HL-60/S4 (cell line): ENCODE data around the gene CREG1.
"Not testable (repeated sequence)": the region's sequence is repeated elsewhere in the genome, so short reads cannot be mapped to it uniquely, and the experiment has no call there.

ENCODE experiments used
- in situ Hi-C: fragments of 300-500 bp; cut with MboI; formaldehyde crosslinking; loops from 2 replicates; pipeline ENCODE4 v1.14.3; 2022; ENCODE audit warnings: low sequenced_read_pairs

The CREG1 gene

DNA sequence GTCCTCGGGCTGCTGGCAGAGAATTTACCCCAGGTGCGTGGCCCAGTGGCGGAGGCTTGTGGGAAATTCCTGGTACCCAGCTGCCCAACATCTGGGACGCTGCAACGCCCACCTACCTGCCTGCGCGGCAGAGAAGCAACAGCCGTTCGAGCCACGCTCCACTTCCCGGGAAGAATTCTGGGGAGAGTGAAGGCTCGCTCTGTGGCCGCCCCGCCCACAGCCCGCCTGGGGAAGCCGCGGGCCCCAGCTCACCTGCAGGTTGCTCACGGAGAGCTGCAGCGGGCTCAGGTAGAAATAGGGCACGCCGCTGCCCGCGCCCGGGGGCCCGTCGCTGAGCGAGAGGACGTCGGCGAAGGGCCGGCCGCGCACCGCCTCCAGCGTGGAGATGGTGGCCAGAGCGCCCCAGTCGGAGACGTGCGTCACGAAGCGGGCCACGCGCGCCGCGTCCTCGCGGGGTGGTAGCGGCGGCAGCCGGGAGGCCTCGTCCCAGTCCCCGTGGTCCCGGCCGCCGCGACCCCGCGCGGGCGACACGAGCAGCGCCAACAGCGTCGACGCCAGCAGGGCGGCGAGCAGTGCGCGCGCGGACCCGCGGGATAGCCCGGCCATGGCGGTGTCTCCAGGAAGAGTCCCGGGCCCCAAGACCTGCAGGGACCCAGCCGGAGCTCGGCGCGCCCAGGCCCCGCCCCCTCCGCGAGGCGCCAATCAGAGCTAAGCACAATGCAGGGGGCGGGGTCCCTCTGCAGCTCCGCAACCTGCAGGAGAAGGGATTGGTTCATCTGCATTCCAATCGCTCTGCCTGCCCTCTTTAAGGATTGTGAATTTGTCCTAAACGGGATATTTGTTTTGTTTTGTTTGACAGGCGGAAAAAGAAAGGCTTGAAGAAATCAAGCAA is at the start of gene CREG1:
Gene CREG1 (minus strand): TSS at position 627 of the 892 bp plus-strand sequence.
- in situ Hi-C loops, result no loop called here

DNA sequence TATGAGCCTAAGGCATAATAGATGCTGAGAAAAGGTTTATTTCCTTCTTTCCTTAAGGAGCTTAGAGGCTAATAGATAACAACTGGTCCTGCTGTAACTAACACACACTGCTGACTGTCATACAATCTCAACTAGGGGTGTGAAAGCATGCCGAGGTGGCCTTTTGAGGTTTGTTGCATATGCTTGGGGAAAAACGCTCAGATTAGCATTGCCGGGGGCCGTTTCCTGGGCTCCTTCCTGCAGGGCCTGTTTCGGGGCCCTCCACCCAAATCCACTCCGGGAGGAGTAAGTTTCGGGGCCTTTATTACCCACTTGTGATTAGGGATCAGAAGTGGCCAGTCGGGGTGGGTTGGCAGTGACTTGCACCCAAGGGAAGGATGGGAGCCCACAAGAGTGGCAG is 49.3 kb upstream of the CREG1 start:
- in situ Hi-C loops, result no loop called here

DNA sequence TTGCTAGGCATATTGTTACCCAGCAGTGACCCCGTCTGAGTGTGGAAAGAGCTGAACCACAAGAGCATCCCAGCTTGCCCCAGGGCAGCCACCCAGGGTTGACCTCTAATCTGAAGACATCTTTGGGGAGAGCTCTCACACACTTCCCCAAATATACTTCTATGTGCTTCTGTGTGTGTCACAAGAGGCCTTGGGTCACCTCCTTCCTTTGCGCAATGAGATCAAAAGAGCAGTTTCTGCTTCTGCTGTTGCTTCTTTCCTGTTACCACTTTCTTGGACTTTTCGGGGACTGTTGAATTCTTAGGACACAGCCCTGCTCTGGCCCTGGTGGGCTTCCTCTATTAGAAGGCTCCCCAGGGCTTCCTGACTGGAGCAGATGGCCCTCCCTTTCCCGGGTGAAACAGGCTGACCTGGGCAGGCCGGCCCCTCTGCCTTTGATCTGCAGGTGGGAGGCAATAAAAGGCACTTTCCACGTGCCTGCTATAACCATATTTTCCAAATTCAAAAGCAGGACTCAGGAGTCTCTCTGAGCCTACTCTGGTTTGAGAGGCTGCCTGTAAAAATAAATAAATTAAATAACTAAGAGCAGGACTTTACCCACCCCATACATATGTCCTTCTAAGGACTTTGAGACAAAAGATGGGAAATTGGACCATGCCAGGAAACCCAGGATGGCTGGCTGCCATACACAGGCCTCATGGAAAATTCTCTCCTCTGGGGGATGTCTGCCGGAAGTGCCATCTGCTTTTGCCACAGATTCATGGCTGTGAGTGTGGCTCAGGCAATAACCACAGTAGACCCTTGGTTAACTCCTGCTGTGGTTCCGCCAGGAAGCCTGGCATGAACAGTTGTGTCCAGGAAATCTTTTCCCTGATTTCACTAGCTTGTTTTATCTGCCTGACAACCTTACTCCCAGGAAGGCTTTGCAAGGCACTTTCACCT is 48.2 kb upstream of the CREG1 start:
- in situ Hi-C loops, result no loop called here

DNA sequence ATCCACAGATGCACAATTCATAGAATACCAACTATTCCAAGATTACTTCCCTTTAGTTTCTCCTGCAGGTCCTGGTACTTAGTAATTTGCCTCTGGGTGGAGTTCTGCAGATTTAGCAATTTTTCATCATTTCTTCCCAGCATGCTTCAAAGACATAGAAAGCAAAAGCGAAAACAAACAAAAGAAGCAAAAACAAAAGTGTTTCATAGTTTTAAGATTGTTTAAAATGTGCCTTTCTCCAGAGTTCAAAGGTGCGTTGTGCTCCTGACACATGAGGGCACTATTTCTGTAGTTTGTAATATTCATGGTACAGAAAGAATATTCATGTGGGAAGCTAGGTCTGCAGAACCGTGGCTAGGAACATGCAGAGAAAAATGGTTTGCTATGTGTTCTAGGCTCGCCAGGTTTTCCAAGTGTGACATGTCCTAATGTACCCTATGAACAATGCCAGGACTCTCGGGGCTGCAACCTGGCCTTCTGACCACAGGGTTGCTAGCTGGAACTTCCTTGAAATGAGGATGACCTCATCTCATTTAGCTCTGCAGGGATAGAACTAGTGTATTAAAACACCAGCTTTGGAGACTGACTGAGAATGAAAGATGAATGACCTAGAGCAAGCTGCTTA is 46.5 kb upstream of the CREG1 start:
- in situ Hi-C loops, result no loop called here

DNA sequence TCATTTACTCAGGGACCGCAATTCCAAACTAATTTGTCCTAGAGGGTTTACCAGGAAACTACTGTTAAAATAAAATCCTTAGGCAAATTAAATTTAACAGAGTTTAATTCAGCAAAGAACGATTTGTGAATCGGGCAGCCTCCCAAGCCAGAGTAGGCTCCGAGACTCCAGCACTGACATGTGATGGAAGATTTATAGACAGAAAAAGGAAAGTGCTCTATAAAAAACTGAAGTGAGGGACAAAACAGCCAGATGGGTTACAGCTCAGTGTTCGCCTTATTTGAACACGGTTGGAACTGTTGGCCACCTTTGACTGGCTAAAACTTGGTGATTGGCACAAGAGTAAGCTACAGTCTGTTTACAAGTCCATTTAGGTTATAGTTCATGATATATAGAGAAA is 41.3 kb upstream of the CREG1 start:
- in situ Hi-C loops, result no loop called here

DNA sequence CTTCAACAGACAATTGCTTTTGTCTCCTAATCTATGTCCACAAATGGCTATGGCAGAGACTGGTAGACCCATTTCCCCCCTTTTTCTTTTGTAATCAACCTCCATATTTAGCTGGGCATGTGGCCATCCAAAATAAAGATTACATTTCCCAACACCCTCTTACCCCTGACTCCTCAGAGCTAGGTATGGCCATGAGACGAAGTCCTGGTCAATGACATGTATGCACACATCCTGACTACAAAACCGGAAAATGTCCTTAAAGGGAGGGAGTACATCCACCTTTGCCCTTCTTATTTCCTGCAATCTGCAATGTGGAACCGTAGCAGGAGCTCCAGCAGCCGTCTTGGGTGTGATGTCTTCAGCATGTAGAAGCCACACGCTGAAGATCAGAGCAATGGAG is 40.3 kb upstream of the CREG1 start:
- in situ Hi-C loops, result no loop called here

DNA sequence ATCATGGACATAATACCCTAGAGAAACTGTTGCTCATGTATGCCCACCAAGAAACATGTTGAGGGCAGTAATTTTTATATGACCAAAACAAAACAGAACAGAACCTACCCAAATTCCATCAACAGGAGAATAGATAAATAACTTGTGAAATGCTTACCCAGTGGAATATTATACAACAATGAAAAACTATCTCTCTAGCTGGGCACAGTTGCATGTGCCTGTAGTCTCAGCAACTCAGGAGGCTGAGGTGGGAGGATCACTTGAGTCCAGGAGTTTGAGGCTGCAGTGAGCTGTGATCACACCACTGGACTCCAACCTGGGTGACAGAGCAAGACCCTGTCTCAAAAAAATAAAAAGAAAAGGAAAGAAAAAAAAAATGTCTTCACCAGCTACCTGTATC is 38.9 kb upstream of the CREG1 start:
- in situ Hi-C loops, result no loop called here

DNA sequence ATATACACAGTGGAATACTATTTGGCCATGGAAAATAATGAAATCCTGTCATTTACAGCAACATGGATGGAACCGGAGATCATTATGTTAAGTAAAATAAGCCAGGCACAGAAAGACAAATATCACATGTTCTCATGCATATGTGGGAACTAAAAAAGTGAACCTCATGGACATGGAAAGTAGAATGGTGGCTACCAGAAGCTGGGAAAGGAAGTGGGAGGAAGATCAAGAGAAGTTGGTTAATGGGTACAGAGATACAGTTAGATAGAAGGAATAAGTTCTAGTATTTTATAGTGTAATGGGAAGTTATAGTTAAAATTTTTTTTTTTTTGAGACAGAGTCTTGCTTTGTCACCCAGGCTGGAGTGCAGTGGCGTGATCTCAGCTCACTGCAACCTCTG is 34.8 kb upstream of the CREG1 start:
- in situ Hi-C loops, result no loop called here

DNA sequence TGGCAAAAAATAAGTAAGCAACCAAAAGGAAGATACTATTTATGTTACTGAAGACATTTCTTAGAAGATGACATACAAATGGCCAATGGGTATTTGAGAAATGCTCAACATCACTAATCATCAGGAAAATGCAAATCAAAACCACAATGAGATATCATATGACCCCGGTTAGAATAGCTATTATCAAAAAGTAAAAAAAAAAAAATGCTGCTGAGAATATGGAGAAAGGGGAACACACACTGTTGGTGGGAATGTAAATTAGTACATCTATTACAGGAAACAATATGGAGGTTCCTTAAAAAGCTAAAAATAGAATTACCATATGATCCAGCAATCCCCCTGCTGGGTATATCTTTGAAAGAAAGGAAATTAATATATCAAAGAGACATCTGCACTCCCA is 34.3 kb upstream of the CREG1 start:
- in situ Hi-C loops, result no loop called here

DNA sequence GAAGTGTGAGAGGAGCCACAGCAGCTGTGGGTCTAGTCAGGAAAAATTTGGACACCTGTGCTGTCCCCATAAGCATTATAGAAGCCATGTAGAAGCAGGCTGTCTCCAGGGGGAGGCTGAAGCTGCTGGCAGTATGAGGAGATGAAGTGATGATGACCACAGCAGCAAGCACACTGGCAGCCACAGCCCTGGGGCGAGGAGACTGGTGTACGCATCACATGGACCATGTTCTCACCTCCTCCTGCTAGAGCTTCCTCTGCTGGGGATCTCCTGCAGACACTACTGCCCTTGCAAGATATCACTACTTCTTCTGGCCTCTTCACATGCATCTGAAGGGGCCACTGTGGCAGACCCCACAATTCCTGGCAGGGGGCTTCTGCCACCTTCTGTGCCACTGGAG is 33.8 kb upstream of the CREG1 start:
- in situ Hi-C loops, result no loop called here

DNA sequence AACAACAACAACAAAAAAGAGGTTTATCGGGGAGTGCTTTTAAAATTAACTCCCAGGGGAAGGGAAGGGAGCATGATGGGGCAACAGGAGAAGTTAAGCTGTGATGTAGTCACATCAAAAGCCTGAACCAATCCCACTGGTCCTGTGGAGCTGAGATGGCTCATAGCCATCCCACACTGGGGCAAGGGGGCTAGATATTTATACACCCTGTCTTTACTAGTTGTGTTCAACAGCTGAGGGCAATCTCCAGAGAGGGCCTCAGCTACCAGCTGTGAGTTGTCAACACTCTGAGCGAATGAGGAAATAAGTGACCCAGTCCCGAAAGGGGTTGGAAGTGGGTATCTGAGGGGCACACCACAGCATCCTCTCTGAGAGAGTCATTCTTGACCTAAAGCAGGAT is 31.0 kb upstream of the CREG1 start:
- in situ Hi-C loops, result no loop called here

DNA sequence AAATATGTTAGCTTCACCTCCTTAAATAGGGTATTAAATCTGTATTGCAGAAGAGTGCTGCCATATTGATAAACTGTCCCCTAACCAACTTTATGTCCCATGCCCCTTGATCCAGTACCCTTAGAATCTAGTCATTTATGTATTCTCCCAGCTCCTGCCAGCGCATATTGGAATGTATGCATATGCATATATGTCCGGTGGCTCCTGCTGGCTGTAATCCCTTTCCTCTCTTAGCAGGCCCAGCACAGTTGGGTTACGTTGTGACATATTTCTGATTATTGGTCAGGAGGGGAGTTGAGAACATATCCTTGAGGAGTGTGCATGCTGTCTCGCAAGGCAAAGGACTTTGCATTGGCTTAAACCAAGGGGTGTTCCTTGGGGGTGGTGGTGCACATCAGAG is 29.2 kb upstream of the CREG1 start:
- in situ Hi-C loops, result no loop called here

DNA sequence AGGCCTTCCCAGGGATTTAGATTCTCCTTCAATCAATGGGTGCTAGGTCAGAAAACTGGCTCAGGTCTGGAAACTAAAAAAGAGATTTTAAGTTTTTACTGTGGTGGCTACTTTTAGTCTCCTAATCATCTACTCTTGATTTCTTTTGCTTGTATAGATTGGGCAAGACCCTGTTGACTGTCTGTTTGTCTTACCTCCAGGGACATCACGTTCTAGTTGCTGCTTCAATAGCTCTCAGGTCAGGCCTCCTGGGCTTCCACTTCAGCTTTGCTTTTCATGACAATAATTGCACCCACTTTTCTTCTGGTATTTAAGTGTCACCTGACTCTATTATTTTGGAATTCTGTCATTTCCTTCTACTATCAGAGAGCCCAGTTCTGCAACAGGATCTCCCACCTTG is 28.5 kb upstream of the CREG1 start:
- in situ Hi-C loops, result no loop called here

DNA sequence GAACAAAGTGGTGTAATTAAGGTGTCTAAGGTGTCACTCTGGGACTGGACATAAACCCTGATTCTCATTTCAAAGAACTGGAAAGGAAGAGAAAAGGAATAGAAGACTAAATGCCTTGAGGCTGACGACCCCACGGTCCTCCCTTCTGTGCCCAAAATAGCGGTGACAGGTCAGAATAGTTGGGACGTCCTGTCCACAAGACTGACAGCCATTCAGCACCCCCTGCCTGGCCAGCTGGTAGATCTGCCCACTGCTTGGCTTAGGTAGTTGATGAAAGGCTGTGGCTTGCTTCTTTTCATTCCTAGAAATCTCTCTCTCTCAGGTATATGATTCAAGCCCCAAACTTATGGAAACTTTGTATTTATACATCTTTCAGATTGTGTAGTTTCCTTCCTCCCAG is 26.4 kb upstream of the CREG1 start:
- in situ Hi-C loops, result no loop called here

DNA sequence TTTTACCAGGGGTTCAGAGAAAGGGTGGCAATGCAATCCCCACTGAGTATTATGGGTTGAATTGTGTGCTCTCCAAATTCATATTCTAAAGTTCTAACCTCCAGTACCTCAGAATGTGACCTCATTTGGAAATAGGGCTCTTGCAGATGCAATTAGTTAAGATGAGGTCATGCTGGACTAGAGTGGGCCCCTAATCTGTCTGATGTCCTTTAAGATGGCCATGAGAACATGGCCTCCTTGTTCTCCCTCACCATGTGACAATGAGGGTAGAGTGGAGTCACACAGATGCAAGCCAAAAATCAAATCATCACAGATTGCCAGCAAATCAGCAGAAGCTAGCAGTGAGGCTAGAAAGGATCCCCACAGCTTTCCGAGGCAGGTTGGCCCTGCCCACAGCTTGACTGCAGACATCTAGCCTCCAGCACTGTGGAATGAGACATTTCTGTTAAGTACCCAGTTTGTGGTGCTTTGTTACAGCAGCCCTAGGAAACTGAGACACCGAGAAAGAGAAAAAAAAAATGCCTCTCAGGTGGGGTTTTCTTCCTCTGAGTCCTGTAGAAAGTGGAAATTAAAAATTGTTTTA is 25.5 kb upstream of the CREG1 start:
- in situ Hi-C loops, result no loop called here

DNA sequence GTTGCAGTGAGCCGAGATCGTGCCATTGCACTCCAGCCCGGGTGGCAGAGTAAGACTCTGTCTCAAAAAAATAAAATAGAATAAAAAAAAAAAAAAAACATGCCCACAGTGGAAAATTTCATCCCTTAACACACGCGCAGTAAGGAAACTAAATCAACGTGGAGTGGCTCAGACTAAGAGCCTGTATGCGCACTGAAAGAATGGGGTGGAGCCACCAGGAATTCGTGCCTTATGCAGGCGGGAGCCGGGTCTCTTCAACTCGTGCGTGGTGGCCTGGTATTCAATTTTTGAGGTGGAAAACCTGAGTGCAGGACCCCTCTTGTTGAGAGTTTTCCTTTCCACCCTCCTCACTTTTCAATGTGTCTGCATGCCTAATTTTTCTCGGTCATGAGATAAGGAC is 22.1 kb upstream of the CREG1 start:
- in situ Hi-C loops, result no loop called here

DNA sequence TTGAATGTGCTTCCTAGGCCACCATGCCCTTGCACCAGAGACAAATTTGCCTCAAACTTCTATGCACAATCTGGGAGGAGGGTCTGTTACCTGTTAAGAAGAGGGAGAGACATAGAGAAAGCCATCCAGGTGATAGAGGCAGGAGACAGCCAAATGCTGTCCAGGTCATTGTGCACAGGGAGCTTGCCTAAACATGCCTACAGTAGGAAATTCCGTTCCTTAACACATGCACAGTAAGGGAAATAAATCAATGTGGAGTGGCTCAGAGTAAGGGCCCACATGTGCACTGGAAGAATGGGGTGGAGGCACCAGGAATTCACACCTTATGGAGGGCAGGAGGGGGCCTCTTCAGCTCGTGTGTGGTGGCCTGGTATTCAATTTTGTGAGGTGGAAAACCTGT is 19.5 kb upstream of the CREG1 start:
- in situ Hi-C loops, result no loop called here

DNA sequence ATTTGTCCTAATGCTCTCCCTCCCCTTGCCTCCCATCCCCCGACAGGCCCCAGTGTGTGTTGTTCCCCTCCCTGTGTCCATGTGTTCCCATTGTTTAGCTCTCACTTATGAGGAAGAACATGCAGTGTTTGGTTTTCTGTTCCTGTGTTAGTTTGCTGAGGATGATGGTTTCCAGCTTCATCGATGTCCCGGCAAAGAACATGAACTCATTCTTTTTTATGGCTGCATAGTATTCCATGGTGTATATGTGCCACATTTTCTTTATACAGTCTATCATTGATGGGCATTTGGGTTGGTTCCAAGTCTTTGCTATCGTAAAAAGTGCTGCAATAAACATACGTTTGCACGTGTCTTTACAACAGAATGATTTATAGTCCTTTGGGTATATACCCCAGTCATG is 17.1 kb upstream of the CREG1 start:
- in situ Hi-C loops, result not testable (repeated sequence)

DNA sequence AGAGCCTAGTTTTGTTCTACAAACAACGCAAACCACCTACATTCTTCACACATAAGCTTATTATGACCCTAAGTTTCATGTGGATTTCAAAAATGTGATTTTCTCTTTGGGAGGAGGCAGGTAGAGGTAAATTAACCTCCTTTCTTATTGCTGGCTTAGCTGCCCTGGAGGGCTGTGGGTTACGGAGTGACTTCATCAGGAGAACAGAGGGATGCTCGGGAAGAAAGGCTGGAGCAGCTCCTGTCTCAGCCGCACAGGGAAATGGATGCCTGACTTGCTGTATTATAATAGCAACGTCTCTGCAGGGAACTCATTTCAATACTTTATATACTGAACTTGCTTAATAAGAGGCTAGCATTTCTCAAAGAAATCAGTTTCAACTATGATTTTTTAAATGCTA is 14.1 kb upstream of the CREG1 start:
- in situ Hi-C loops, result no loop called here

DNA sequence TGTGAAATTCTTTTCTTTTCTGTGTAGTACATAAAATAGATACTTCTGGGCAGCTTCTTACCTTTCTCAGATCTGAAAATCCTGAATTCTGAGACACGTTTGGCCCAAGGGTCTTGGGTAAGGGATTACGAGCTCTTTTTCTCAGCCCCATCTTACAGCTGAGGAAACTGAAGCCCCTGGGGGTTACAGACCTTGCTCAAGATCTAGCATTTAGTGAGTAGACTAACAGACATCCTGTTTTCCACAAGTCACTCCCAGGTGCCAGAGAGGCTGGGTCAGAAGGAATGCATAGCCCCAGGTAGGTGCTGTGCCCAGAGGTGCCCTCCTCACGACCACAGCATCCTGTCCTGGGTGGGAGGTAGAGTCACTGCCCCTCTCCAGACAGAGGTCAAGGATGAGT is 13.2 kb upstream of the CREG1 start:
- in situ Hi-C loops, result no loop called here

DNA sequence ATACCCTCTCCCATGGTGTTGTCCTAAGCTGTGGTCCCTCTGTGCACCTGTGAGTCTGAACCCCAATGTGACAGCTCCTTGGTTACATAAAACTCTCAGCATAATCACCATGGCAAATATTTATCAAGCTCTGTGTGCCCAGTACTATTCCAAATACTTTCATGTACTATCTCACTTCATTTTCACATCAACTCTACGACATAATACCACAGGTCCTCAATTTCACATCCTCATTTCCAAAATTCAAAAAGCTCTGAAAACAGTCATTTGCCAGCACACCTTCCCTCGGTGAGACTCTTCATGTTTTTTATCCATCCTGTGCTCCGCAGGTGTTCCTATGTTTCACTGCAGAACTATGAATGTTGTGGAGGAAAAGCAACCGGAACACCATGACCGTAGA is 12.4 kb upstream of the CREG1 start:
- in situ Hi-C loops, result no loop called here
